K562 (cell line): Measurements from ENCODE around the gene FANCF. TPM values are rescaled to one million over a fixed set of nuclear protein-coding genes. Genes with fewer than 3 reads are reported as not detected.

Source experiments
- ATAC-seq: fragments of 200-7000 bp; cut with Tn5 transposase; 3 replicates; pipeline ENCODE4 v1.9.1; 2020; ENCODE audit warnings: moderate library complexity
- BruUV-seq: library from RNA; stranded (reverse); fragments of 400-500 nt; replicated peaks from 2 replicates; lab custom pipeline; 2021; lab: Mats Ljungman, UMichigan
- CTCF ChIA-PET: fragments of 300-600 bp; formaldehyde crosslinking; extraction: SDS; loops from one replicate; lab custom pipeline; 2021; ENCODE audit warnings: low intra/inter-chr PET ratio; lab: Yijun Ruan, JAX
- POLR2A ChIA-PET: fragments of 300-600, 350-650 bp; sonication (Branson Sonifier 250); formaldehyde crosslinking; extraction: SDS; loops from one replicate; lab custom pipeline; 2021; ENCODE audit warnings: antibody characterized with exemption, inconsistent platforms; lab: Yijun Ruan, JAX
- DNase-seq, 4 experiments: peaks; one replicate each; pipeline versions ENCODE4 v3.0.0 to v3.0.0-alpha.2; 2011 to 2018; ENCODE audit warnings: low spot score in 3 of 4, mixed read lengths in 3 of 4; ENCODE audit errors: extremely low read depth in 1 of 4
- FAIRE-seq: peaks from 2 replicates; lab custom pipeline; 2011; peaks lifted over from hg19 to GRCh38; lab: Jason Lieb, UNC
- H2AFZ ChIP-seq: 2 replicates; pipeline ENCODE4 v1.6.0; 2011; ENCODE audit warnings: low read depth, low read length, control low read depth, inconsistent platforms
- H3K27ac ChIP-seq: fragments of 200-600 bp; 3 replicates; pipeline ENCODE4 v1.8.0; 2011; ENCODE audit warnings: low read depth, mild to moderate bottlenecking, control low read depth, inconsistent platforms, low read length, moderate library complexity, mixed read lengths; ENCODE audit errors: extremely low read depth
- H3K27me3 ChIP-seq, 2 experiments: fragments of 300-600 bp in 1 of 2; 2 replicates in 1 of 2; 3 replicates in 1 of 2; pipeline versions ENCODE4 v1.6.0 to v1.8.0; 2011; ENCODE audit warnings: inconsistent platforms in 2 of 2, low read length in 2 of 2, mild to moderate bottlenecking in 1 of 2, mixed read lengths in 1 of 2, moderate library complexity in 1 of 2; ENCODE audit not compliant: control insufficient read depth in 2 of 2, insufficient read depth in 2 of 2
- H3K36me3 ChIP-seq: fragments of 300-600 bp; 3 replicates; pipeline ENCODE4 v1.8.0; 2011; ENCODE audit warnings: mild to moderate bottlenecking, low read length, inconsistent platforms; ENCODE audit not compliant: control insufficient read depth, insufficient read depth
- H3K4me1 ChIP-seq, 2 experiments: fragments of 200-600 bp in 1 of 2; replicated peaks in 1 of 2; 2 replicates in 1 of 2; 3 replicates in 1 of 2; pipeline versions ENCODE4 v1.5.1 to v1.8.0; 2011; ENCODE audit warnings: inconsistent platforms in 2 of 2, low read length in 2 of 2, mild to moderate bottlenecking in 1 of 2, mixed read lengths in 1 of 2, moderate library complexity in 1 of 2; ENCODE audit not compliant: control insufficient read depth in 2 of 2, insufficient read depth in 2 of 2
- H3K4me2 ChIP-seq: 2 replicates; pipeline ENCODE4 v1.6.1; 2011; ENCODE audit warnings: low read length, control low read depth, inconsistent platforms, mixed read lengths; ENCODE audit not compliant: insufficient read depth
- H3K4me3 ChIP-seq: fragments of 200-600 bp; sonication (generic), shearing (Covaris generic); 2 replicates; pipeline ENCODE4 v1.5.1; 2016; ENCODE audit warnings: control low read depth, inconsistent platforms
- H3K79me2 ChIP-seq: fragments of 200-600 bp; 3 replicates; pipeline ENCODE4 v1.8.0; 2011; ENCODE audit warnings: low read length, inconsistent platforms; ENCODE audit not compliant: control insufficient read depth, insufficient read depth
- H3K9ac ChIP-seq, 2 experiments: 2 replicates each; pipeline versions ENCODE4 v1.6.0 to v1.6.1; 2011; ENCODE audit warnings: low read depth in 2 of 2, low read length in 2 of 2, control low read depth in 1 of 2, inconsistent platforms in 1 of 2, mild to moderate bottlenecking in 1 of 2, mixed read lengths in 1 of 2; ENCODE audit not compliant: insufficient read depth in 1 of 2
- H3K9me1 ChIP-seq: one replicate; pipeline ENCODE4 v1.6.0; 2011; ENCODE audit warnings: inconsistent platforms, mild to moderate bottlenecking, low read length, moderate library complexity; ENCODE audit not compliant: control insufficient read depth, insufficient read depth
- H3K9me3 ChIP-seq: replicated peaks from 2 replicates; pipeline ENCODE4 v1.5.1; 2011; ENCODE audit warnings: low read depth, low read length, inconsistent platforms; ENCODE audit not compliant: control insufficient read depth, insufficient read depth
- H4K20me1 ChIP-seq: replicated peaks from 2 replicates; pipeline ENCODE4 v1.6.1; 2011; ENCODE audit warnings: low read length, inconsistent platforms, mixed read lengths; ENCODE audit not compliant: control insufficient read depth, insufficient read depth
- BRD4 ChIP-seq: fragments of 200-600 bp; sonication (generic); IDR thresholded peaks from 2 replicates; pipeline ENCODE4 v1.6.1; 2017; ENCODE audit warnings: inconsistent platforms
- CBX3 ChIP-seq, 2 experiments: IDR thresholded peaks; 1 replicate in 1 of 2; 2 replicates in 1 of 2; pipeline ENCODE4 v1.6.1; 2012; ENCODE audit warnings: inconsistent platforms in 2 of 2, low read length in 2 of 2, borderline replicate concordance in 1 of 2, control low read depth in 1 of 2
- DIDO1 ChIP-seq: fragments of 450-650 bp; IDR thresholded peaks from 2 replicates; pipeline ENCODE4 v1.6.1; 2016; ENCODE audit warnings: low read depth, missing biosample characterization, missing genetic modification characterization
- EGR1 ChIP-seq: fragments of 450-650 bp; conservative IDR thresholded peaks from 2 replicates; pipeline ENCODE4 v1.6.1; 2017; ENCODE audit warnings: mild to moderate bottlenecking
- EP400 ChIP-seq: fragments of 450-650 bp; IDR thresholded peaks from 2 replicates; pipeline ENCODE4 v1.6.1; 2017; ENCODE audit warnings: antibody characterized with exemption, mild to moderate bottlenecking, moderate library complexity
- FOSL1 ChIP-seq: fragments of 200-800 bp; sonication (Bioruptor generic); conservative IDR thresholded peaks from 2 replicates; pipeline ENCODE4 v1.6.1; 2016; ENCODE audit warnings: missing genetic modification characterization, missing compliant biosample characterization
- GATA2 ChIP-seq: sonication (generic); formaldehyde crosslinking; IDR thresholded peaks from 2 replicates; pipeline ENCODE4 v1.4.0; 2020; ENCODE audit warnings: mild to moderate bottlenecking, missing genetic modification reagents
- MIER1 ChIP-seq: fragments of 450-650 bp; IDR thresholded peaks from 2 replicates; pipeline ENCODE4 v1.6.1; 2016; ENCODE audit warnings: antibody characterized with exemption, mild to moderate bottlenecking, low read depth
- POLR2B ChIP-seq: fragments of 450-650 bp; IDR thresholded peaks from 2 replicates; pipeline ENCODE4 v1.6.1; 2018; ENCODE audit warnings: low read depth; ENCODE audit not compliant: partially characterized antibody
- PURB ChIP-seq: sonication (generic); formaldehyde crosslinking; IDR thresholded peaks from 2 replicates; pipeline ENCODE4 v1.9.0; 2021; ENCODE audit warnings: low read depth, mild to moderate bottlenecking, missing genetic modification reagents
- SMARCA4 ChIP-seq: fragments of 450-650 bp; IDR thresholded peaks from 2 replicates; pipeline ENCODE4 v1.6.1; 2016
- SRF ChIP-seq, 2 experiments: fragments of 250-450, 450-650 bp in 1 of 2; sonication (Bioruptor Pico) in 1 of 2; sonication (generic) in 1 of 2; formaldehyde crosslinking; IDR thresholded peaks; 2 replicates each; pipeline versions ENCODE4 v1.5.0 to v1.5.1; 2020 to 2022; ENCODE audit warnings: mild to moderate bottlenecking in 1 of 2, missing genetic modification reagents in 1 of 2
- TEAD2 ChIP-seq: fragments of 450-650 bp; IDR thresholded peaks from 2 replicates; pipeline ENCODE4 v1.6.1; 2016; ENCODE audit warnings: missing genetic modification characterization, control low read depth, missing compliant biosample characterization
- ZNF12 ChIP-seq: sonication (generic); formaldehyde crosslinking; IDR thresholded peaks from 2 replicates; pipeline ENCODE4 v1.4.0; 2020; ENCODE audit warnings: mild to moderate bottlenecking, missing genetic modification reagents
- ZNF24 ChIP-seq: fragments of 450-650 bp; IDR thresholded peaks from 2 replicates; pipeline ENCODE4 v1.6.1; 2016
- ZNF764 ChIP-seq: fragments of 250-450 bp; sonication (Bioruptor Pico); IDR thresholded peaks from 2 replicates; pipeline ENCODE4 v1.4.0; 2020; ENCODE audit warnings: low read depth, mild to moderate bottlenecking, moderate library complexity
- WGBS: fragments of 100-300 bp; shearing (Covaris generic); methylation state at CpG from one replicate; pipeline ENCODE4 v1.1.6; 2016; ENCODE audit warnings: low coverage, mixed read lengths; ENCODE audit not compliant: insufficient coverage; ENCODE audit errors: missing lambda C conversion rate; 5-methylcytosine and 5-hydroxymethylcytosine counted together
- in situ Hi-C: fragments of 300-500 bp; cut with MboI; formaldehyde crosslinking; loops from 4 replicates; pipeline ENCODE4 v1.15.0; 2018; ENCODE audit warnings: inconsistent platforms, mixed read lengths
- intact Hi-C: fragments of 100-400 bp; cut with micrococcal nuclease; formaldehyde crosslinking; loops from 2 replicates; pipeline ENCODE4 v1.14.2; 2022
- polyA plus RNA-seq, 8 experiments: library from polyadenylated mRNA; depleted of rRNA in 4 of 8; stranded (reverse) in 5 of 8; unstranded in 3 of 8; fragments of >200 nt; fragmentation: Nextera tagmentation in 2 of 8; fragmentation: Illumina TruSeq in 1 of 8; extraction: Ambion mirVana in 2 of 8; extraction: Trizol in 1 of 8; gene quantifications; 2 replicates each; pipeline versions ENCODE4 v1.2.1 to v1.2.3, GENCODE V29; 2011 to 2014; ENCODE audit warnings: inconsistent platforms in 1 of 8, missing spikeins in 1 of 8
- total RNA-seq, 7 experiments: library from RNA; depleted of rRNA in 6 of 7; stranded (reverse); fragments of >200 nt in 6 of 7; fragmentation: Illumina TruSeq in 2 of 7; extraction: Trizol in 2 of 7; gene quantifications; 2 replicates each; pipeline versions ENCODE4 v1.2.1 to v1.2.3, GENCODE V29; 2011 to 2021; ENCODE audit warnings: low replicate concordance in 1 of 7
- TF ChIP-seq, protein P1 (sequence below): fragments of 250-450 bp; sonication (Bioruptor Pico); IDR thresholded peaks from 2 replicates; pipeline ENCODE4 v1.5.0; 2020; ENCODE audit warnings: mild to moderate bottlenecking, borderline replicate concordance
- TF ChIP-seq, protein P2 (sequence below), 2 experiments: fragments of 450-650 bp; IDR thresholded peaks; 2 replicates each; pipeline ENCODE4 v1.6.1; 2018; ENCODE audit warnings: mild to moderate bottlenecking in 2 of 2, low read depth in 1 of 2; ENCODE audit not compliant: partially characterized antibody in 2 of 2

The FANCF gene
- total and polyA plus RNA-seq, 9 of the 15 experiments (the other 6 are each of a cell fraction or from before 2014, with no cell fraction given), result 0.99 to 10.3 (median 7.5) TPM

DNA sequence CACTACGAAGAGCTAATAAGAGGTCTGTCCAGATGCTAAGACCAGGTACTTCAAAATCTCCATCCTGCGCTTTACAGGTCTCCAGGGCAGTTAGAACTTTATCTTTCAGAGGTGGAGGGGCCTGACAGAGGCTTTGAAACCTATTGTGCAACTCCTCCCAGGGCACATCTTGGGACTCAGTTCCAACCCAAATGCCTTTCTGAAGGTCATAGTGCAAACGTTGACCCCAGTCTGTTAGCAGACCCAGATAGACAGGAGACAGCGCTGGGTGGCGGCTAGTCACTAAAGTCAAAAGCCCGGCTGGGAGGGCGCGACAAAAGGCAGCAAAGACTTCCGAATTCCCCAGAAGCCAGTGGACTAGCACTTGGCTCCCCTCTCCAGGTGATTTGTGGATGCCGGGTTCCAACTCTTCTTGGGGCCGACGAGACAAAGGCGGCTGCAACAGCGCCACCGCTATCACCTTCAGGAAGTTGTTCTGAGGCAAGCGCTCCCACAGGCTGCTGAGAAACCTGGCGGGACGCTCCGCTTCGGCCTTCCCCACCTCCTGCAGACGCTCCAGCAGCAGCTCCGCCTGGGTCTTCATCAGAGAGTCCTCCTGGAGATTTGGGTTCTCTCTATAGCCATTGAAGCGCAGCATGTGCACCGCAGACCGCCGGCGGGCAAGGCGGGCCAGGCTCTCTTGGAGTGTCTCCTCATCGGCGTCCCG is 728 bp downstream of the FANCF start:
- ATAC-seq, result peak; percentile 87
- ChIA-PET POLR2A (interaction anchor here (0.9 kb wide), 1 partner anchor 127 kb away, joined by 3 read pairs; no protein-coding TSS in a partner anchor), CTCF (no interaction called here)
- H3K4me1 ChIP-seq, result peaks cover 0 to 8% of the 10 kb centered on the region in 2 experiments; a peak in 1 of 5 replicates
- BruUV-seq, result no TSS peak
- H3K9me1 ChIP-seq, result no peaks in the 10 kb centered on the region
- peak overlapping the region; percentile 92 for H2AFZ ChIP-seq
- FAIRE-seq, result peak; percentile 69
- no peaks in the 10 kb centered on the region for H3K27me3 ChIP-seq
- peak overlapping the region; percentile 80 to 93 for H3K9ac ChIP-seq
- peak overlapping the region; percentile 83 for H3K27ac ChIP-seq
- WGBS, result 2% methylated on average over 28 of the region's 31 CpGs
- DNase-seq, result peak; percentile 30 to 83 (median 41)
- intact Hi-C loops (loop anchor here (5.0 kb wide), 1 partner anchor 202 kb away; the partner anchor contains the start of gene SVIP), in situ Hi-C loops (no loop called here)
- H4K20me1 ChIP-seq, result no peaks in the 10 kb centered on the region
- peak overlapping the region; percentile 75 for H3K4me3 ChIP-seq
- no peaks in the 10 kb centered on the region for H3K9me3 ChIP-seq
- H3K4me2 ChIP-seq, result peak overlapping the region; percentile 94
- H3K79me2 ChIP-seq, result peaks cover 27% of the 10 kb centered on the region
- H3K36me3 ChIP-seq, result no peaks in the 10 kb centered on the region
- TF ChIP-seq CBX3 (IDR thresholded peaks at IDR 0.05; ENCODE audit: borderline replicate concordance in 1 of 2, low read length in 2 of 2) (no peak), FOSL1 (tag) (no peak), SRF (CRISPR knock-in tag; IDR thresholded peaks at IDR 0.05) (no peak), TEAD2 (no peak), ZNF12 (no peak), PURB (CRISPR knock-in tag) (no peak), MIER1 (no peak), BRD4 (0 out of 2 replicates have a peak, but pooled peaks have one; percentile 26), POLR2B (no peak), EGR1 (no peak), SMARCA4 (peak; percentile 38; the same call in 1 of the 2 replicates), DIDO1 (tag) (no peak), ZNF24 (no peak), EP400 (no peak), ZNF764 (no peak), GATA2 (CRISPR knock-in tag) (no peak)
- TF ChIP-seq, protein P1, sequence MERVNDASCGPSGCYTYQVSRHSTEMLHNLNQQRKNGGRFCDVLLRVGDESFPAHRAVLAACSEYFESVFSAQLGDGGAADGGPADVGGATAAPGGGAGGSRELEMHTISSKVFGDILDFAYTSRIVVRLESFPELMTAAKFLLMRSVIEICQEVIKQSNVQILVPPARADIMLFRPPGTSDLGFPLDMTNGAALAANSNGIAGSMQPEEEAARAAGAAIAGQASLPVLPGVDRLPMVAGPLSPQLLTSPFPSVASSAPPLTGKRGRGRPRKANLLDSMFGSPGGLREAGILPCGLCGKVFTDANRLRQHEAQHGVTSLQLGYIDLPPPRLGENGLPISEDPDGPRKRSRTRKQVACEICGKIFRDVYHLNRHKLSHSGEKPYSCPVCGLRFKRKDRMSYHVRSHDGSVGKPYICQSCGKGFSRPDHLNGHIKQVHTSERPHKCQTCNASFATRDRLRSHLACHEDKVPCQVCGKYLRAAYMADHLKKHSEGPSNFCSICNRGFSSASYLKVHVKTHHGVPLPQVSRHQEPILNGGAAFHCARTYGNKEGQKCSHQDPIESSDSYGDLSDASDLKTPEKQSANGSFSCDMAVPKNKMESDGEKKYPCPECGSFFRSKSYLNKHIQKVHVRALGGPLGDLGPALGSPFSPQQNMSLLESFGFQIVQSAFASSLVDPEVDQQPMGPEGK (CRISPR knock-in tag), result no peak
- TF ChIP-seq, protein P2, sequence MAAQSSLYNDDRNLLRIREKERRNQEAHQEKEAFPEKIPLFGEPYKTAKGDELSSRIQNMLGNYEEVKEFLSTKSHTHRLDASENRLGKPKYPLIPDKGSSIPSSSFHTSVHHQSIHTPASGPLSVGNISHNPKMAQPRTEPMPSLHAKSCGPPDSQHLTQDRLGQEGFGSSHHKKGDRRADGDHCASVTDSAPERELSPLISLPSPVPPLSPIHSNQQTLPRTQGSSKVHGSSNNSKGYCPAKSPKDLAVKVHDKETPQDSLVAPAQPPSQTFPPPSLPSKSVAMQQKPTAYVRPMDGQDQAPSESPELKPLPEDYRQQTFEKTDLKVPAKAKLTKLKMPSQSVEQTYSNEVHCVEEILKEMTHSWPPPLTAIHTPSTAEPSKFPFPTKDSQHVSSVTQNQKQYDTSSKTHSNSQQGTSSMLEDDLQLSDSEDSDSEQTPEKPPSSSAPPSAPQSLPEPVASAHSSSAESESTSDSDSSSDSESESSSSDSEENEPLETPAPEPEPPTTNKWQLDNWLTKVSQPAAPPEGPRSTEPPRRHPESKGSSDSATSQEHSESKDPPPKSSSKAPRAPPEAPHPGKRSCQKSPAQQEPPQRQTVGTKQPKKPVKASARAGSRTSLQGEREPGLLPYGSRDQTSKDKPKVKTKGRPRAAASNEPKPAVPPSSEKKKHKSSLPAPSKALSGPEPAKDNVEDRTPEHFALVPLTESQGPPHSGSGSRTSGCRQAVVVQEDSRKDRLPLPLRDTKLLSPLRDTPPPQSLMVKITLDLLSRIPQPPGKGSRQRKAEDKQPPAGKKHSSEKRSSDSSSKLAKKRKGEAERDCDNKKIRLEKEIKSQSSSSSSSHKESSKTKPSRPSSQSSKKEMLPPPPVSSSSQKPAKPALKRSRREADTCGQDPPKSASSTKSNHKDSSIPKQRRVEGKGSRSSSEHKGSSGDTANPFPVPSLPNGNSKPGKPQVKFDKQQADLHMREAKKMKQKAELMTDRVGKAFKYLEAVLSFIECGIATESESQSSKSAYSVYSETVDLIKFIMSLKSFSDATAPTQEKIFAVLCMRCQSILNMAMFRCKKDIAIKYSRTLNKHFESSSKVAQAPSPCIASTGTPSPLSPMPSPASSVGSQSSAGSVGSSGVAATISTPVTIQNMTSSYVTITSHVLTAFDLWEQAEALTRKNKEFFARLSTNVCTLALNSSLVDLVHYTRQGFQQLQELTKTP (IDR thresholded peaks at IDR 0.05; ENCODE audit: low read depth in 1 of 2, partially characterized antibody in 2 of 2), result no peak
